ENCODE data around the gene SF3B4. TPM values are rescaled to one million over a fixed set of nuclear protein-coding genes. Genes with fewer than 3 reads are reported as not detected.

SF3B4 gene
- total and polyA plus RNA-seq, 2 of the 4 experiments (the other 2 are of a cell fraction) = 6.6 to 64.4 TPM

DNA sequence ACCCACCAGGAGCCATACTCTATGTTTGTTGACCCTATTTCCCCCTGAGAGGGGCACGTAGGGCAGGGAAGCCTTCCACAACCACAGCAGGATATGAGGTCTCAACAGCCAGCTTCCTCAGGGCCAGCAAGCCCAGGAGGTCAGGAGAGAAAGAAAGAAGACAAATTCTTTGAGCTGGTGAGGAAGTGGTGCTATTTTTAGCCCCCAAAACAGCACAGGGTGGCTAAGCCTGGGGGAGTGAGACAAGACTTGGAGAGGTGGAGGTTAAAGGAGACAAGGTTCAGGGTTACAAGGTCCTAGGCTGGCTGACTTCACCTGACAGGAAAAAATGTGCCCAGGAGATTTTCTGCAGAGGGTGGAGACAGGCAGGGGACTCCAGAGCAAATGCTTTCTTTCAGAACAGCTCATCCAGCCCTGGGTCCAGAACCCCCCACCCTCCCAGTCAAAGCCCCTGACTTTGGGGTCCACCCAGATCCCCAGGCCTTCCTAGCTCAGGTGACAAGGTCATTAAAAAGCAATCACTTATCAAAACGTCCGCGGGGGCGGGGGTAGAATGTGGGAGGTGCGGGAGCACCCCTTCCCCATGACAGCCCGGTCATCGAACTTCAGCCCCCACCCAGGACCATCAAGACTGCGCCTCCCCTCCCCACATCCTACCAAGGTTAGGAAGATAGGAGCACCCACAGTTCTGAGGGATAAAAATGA lies 11.3 kb downstream of the SF3B4 start:
- peak overlapping the region; percentile 100 for H3K4me2 ChIP-seq (ENCODE audit: low read depth, low read length)
- BruUV-seq (replicated peaks) = no TSS peak
- H3K56ac ChIP-seq (ENCODE audit: extremely low read depth, insufficient read depth, low read length) = no peak overlapping the region
- no peaks in the 10 kb centered on the region for H4K20me1 ChIP-seq (ENCODE audit: insufficient read depth, low read length)
- no peak overlapping the region for H3K27ac ChIP-seq (ENCODE audit: insufficient read depth, low read length)
- H3K14ac ChIP-seq (replicated peaks; ENCODE audit: low read depth, low read length) = 0 out of 2 replicates have a peak overlapping the region, but pooled peaks have one; percentile 45
- H3K9me3 ChIP-seq (ENCODE audit: control insufficient read depth, insufficient read depth, low read length) = no peaks in the 10 kb centered on the region
- H4K5ac ChIP-seq (ENCODE audit: low read depth, low read length) = no peak overlapping the region
- no peak for ATAC-seq (ENCODE audit: low read depth)
- no peak overlapping the region for H3K18ac ChIP-seq (ENCODE audit: low read depth, low read length)
- peak overlapping the region; percentile 99 for H2AFZ ChIP-seq (replicated peaks; ENCODE audit: low read length, poor library complexity)
- in situ Hi-C loops (cut with MboI; ENCODE audit: low sequenced_read_pairs) (no loop called here), dilution Hi-C loops (cut with HindIII; ENCODE audit: low sequenced_read_pairs, unreplicated experiment) (no loop called here), intact Hi-C loops (cut with micrococcal nuclease) (no loop called here)
- H2BK15ac ChIP-seq (ENCODE audit: low read depth, low read length) = no peak overlapping the region
- H3K27me3 ChIP-seq (ENCODE audit: control insufficient read depth, insufficient read depth, low read length) = no peaks in the 10 kb centered on the region
- H4K8ac ChIP-seq (ENCODE audit: low read depth in 2 of 2, low read length in 2 of 2) = 0 out of 4 replicates have a peak overlapping the region, but pooled peaks of 1 of the 2 experiments have one; percentile 25
- peaks cover 5 to 30% of the 10 kb centered on the region in 2 experiments; a peak in 3 of 4 replicates for H3K79me1 ChIP-seq (ENCODE audit: low read depth in 1 of 2, low read length in 2 of 2)
- H2BK120ac ChIP-seq (ENCODE audit: low read depth, low read length) = no peak overlapping the region
- ChIA-PET POLR2A (ENCODE audit: unreplicated experiment) (interaction anchor here (0.6 kb wide), 1 partner anchor 9 kb away, joined by 5 read pairs; no protein-coding TSS in a partner anchor), CTCF (interaction anchor here (0.6 kb wide), 1 partner anchor 265 kb away, joined by 3 read pairs; no protein-coding TSS in a partner anchor)
- DNase-seq = no peak
- H2BK20ac ChIP-seq (ENCODE audit: low read depth, low read length) = no peak overlapping the region
- peak overlapping the region; percentile 42; the same call in 1 of the 2 replicates for H3K23ac ChIP-seq (ENCODE audit: low read depth, low read length)
- no peak overlapping the region for H4K91ac ChIP-seq (ENCODE audit: insufficient read depth, low read depth, low read length)
- no CpG with 5 or more reads among the region's 9 CpGs for WGBS, 2 experiments (ENCODE audit: extremely low coverage in 2 of 2, insufficient read length in 1 of 2)
- peak overlapping the region; percentile 97 for H2AK9ac ChIP-seq (replicated peaks; ENCODE audit: low read depth, low read length, poor library complexity)
- H2AK5ac ChIP-seq (ENCODE audit: low read depth, low read length) = peak overlapping the region; percentile 58
- H3K4me3 ChIP-seq (ENCODE audit: insufficient read depth, low read depth, low read length) = peak overlapping the region; percentile 98
- no peak overlapping the region for H3K9ac ChIP-seq (ENCODE audit: low read depth, low read length)
- H3K36me3 ChIP-seq (ENCODE audit: control insufficient read depth, insufficient read depth, low read length) = peaks cover 15% of the 10 kb centered on the region
- peaks cover 12% of the 10 kb centered on the region for H3K4me1 ChIP-seq (ENCODE audit: control insufficient read depth, insufficient read depth, low read length)
- H3K9me1 ChIP-seq (ENCODE audit: insufficient read depth, low read length) = peaks cover 22% of the 10 kb centered on the region
- TF ChIP-seq CHD1 (IDR thresholded peaks at IDR 0.05; ENCODE audit: low read depth, low read length) (no peak), MAFK (IDR thresholded peaks at IDR 0.05; ENCODE audit: low read depth, low read length) (no peak), RCOR1 (IDR thresholded peaks at IDR 0.05; ENCODE audit: insufficient replicate concordance, low read length) (no peak), POLR2A (IDR thresholded peaks at IDR 0.05; ENCODE audit: low read depth, low read length) (no peak), MAZ (IDR thresholded peaks at IDR 0.05; ENCODE audit: borderline replicate concordance, low read depth, low read length) (no peak), SMC3 (IDR thresholded peaks at IDR 0.05; ENCODE audit: low read depth, low read length) (no peak), MXI1 (IDR thresholded peaks at IDR 0.05; ENCODE audit: borderline replicate concordance, low read depth, low read length) (no peak), RFX5 (IDR thresholded peaks at IDR 0.05; ENCODE audit: low read depth, low read length) (no peak)
- TF ChIP-seq, protein P1, sequence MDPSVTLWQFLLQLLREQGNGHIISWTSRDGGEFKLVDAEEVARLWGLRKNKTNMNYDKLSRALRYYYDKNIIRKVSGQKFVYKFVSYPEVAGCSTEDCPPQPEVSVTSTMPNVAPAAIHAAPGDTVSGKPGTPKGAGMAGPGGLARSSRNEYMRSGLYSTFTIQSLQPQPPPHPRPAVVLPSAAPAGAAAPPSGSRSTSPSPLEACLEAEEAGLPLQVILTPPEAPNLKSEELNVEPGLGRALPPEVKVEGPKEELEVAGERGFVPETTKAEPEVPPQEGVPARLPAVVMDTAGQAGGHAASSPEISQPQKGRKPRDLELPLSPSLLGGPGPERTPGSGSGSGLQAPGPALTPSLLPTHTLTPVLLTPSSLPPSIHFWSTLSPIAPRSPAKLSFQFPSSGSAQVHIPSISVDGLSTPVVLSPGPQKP (IDR thresholded peaks at IDR 0.05; ENCODE audit: borderline replicate concordance, low read depth, low read length) = no peak
- 0 out of 2 replicates have a peak overlapping the region, but pooled peaks have one; percentile 16 for H3K4ac ChIP-seq (ENCODE audit: low read depth, low read length)
- no peak overlapping the region for H2BK5ac ChIP-seq (ENCODE audit: low read depth, low read length, poor library complexity, severe bottlenecking)
